ENCODE results near the gene PIP5K1B.

DNA sequence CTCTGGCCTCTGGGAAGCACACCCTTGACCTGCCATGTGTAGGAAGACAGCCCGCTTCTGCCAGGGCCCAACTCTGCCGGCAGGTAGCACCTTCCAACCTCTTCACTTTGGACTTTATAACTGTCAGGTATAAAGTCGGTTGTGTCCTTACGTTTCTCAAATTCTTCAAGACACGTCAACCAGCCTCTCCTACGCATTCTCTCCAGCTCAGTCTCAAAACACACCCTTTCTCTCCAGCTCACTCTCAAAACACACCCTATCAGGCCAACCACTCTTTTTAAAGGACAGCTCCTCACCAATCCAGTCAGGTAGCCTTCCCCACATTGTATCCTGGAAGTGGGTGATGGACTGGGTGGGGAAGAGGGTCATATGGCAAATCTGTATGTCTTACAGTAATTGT lies 344.1 kb downstream of the PIP5K1B start:
- no peak for TF ChIP-seq EP300 (IDR thresholded peaks at IDR 0.05; ENCODE audit: borderline replicate concordance)
- TF ChIP-seq, protein P1, sequence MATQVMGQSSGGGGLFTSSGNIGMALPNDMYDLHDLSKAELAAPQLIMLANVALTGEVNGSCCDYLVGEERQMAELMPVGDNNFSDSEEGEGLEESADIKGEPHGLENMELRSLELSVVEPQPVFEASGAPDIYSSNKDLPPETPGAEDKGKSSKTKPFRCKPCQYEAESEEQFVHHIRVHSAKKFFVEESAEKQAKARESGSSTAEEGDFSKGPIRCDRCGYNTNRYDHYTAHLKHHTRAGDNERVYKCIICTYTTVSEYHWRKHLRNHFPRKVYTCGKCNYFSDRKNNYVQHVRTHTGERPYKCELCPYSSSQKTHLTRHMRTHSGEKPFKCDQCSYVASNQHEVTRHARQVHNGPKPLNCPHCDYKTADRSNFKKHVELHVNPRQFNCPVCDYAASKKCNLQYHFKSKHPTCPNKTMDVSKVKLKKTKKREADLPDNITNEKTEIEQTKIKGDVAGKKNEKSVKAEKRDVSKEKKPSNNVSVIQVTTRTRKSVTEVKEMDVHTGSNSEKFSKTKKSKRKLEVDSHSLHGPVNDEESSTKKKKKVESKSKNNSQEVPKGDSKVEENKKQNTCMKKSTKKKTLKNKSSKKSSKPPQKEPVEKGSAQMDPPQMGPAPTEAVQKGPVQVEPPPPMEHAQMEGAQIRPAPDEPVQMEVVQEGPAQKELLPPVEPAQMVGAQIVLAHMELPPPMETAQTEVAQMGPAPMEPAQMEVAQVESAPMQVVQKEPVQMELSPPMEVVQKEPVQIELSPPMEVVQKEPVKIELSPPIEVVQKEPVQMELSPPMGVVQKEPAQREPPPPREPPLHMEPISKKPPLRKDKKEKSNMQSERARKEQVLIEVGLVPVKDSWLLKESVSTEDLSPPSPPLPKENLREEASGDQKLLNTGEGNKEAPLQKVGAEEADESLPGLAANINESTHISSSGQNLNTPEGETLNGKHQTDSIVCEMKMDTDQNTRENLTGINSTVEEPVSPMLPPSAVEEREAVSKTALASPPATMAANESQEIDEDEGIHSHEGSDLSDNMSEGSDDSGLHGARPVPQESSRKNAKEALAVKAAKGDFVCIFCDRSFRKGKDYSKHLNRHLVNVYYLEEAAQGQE (IDR thresholded peaks at IDR 0.05; ENCODE audit: low read depth) = no peak
- TF ChIP-seq NFIC (IDR thresholded peaks at IDR 0.05) = no peak
- TF ChIP-seq TEAD4 (IDR thresholded peaks at IDR 0.05) = no peak
- TF ChIP-seq EGR1 (IDR thresholded peaks at IDR 0.05) = no peak
- no peak for TF ChIP-seq CEBPB (IDR thresholded peaks at IDR 0.05)
- TF ChIP-seq, protein P2, sequence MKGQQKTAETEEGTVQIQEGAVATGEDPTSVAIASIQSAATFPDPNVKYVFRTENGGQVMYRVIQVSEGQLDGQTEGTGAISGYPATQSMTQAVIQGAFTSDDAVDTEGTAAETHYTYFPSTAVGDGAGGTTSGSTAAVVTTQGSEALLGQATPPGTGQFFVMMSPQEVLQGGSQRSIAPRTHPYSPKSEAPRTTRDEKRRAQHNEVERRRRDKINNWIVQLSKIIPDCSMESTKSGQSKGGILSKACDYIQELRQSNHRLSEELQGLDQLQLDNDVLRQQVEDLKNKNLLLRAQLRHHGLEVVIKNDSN (IDR thresholded peaks at IDR 0.05) = no peak
- TF ChIP-seq FOXM1 (IDR thresholded peaks at IDR 0.05; ENCODE audit: borderline replicate concordance, low read depth) = no peak
- TF ChIP-seq, protein P3, sequence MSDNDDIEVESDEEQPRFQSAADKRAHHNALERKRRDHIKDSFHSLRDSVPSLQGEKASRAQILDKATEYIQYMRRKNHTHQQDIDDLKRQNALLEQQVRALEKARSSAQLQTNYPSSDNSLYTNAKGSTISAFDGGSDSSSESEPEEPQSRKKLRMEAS (IDR thresholded peaks at IDR 0.05) = no peak
- TF ChIP-seq RAD21 (IDR thresholded peaks at IDR 0.05; ENCODE audit: low read depth) = no peak
